ENCODE results near the gene PF4V1.

PF4V1 gene

DNA sequence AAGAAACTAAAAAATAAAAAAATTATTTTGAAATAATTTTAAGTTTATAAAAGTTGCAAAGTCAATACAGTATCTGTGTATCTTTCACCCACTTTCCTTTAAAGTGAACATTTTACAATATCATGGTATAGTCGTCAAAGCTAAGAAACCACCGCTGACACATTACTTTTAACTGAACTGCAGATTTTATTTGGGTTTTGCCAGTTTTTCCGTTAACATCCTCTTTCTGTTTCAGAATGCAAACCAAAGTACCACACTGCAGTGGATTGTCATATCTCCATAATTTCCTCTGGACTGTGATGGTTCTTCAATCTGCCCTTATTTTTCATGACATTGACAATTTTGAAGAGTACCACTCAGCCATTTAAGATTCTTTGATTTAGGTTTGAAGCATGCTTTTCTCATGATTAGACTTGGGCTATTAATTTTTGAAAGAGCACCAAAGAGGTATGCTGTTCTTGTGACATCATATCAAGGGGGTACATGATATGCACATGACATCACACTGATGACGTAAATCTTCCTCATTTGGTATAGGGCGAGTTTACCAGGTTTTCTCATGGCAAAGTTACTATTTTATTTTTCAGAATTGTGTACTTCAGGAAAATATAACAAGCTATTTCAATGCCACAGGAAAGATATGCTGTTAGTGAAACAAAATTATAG is 12.5 kb downstream of the PF4V1 start:
- Histone ChIP-seq H3K4me1 (ENCODE audit: control insufficient read depth, insufficient read depth, low read length) (no peaks in the 10 kb centered on the region), H3K27ac (ENCODE audit: extremely low read depth, low read depth, low read length) (no peak overlapping the region)
- CTCF ChIA-PET, result interaction anchor here (1.2 to 2.1 kb wide), 3 partner anchors 12 to 202 kb away, joined by 3 to 10 read pairs (median 5); partner anchors contain the start of gene PF4V1

DNA sequence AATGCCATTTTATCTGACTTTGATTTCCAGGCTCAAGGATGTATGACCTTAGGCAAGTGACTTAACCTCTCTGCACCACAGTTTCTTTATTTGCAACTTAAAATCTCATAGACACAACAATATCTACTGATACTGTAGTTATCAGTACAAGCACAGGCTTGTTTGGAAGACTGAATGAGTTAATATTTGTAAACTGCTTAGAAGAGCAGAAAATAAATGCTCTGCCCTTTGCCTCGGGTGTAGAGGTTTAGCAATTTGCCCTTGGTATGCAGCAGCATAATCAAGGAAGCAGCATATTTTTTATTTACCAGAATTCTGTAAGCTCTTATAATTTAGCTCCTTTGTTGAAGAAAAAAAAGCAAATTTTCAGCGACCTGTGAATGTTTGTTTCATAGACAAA is 13.2 kb downstream of the PF4V1 start:
- ChIA-PET CTCF (interaction anchor here (0.7 to 2.1 kb wide), 2 partner anchors 63 to 203 kb away, joined by 3 to 10 read pairs; no protein-coding TSS in a partner anchor), POLR2A (no interaction called here)
- H3K4me3 ChIP-seq (ENCODE audit: low read depth, low read length), result no peak overlapping the region
- H3K27ac ChIP-seq (ENCODE audit: extremely low read depth, low read depth, low read length), result no peak overlapping the region
- no peaks in the 10 kb centered on the region for H3K9me3 ChIP-seq (ENCODE audit: control insufficient read depth, insufficient read depth, low read depth, low read length)
- no peaks in the 10 kb centered on the region for H3K36me3 ChIP-seq (ENCODE audit: control insufficient read depth in 2 of 2, insufficient read depth in 1 of 2, low read length in 2 of 2)
- no peak for TF ChIP-seq ZNF23 (tag by site-specific recombination; IDR thresholded peaks at IDR 0.05; ENCODE audit: borderline replicate concordance)
- TF ChIP-seq TRIM28 (IDR thresholded peaks at IDR 0.05; ENCODE audit: borderline replicate concordance, low read length), result no peak
- no peak for TF ChIP-seq ZNF473 (tag by site-specific recombination; IDR thresholded peaks at IDR 0.05)
- TF ChIP-seq ZNF626 (tag by site-specific recombination; IDR thresholded peaks at IDR 0.05), result no peak
- TF ChIP-seq, protein P1, sequence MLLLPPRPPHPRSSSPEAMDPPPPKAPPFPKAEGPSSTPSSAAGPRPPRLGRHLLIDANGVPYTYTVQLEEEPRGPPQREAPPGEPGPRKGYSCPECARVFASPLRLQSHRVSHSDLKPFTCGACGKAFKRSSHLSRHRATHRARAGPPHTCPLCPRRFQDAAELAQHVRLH (tag by site-specific recombination; IDR thresholded peaks at IDR 0.05), result no peak
- TF ChIP-seq ZFP37 (tag by site-specific recombination; IDR thresholded peaks at IDR 0.05), result no peak
- no peak for TF ChIP-seq ZNF747 (tag by site-specific recombination; IDR thresholded peaks at IDR 0.05)
- no peak for TF ChIP-seq ZNF37A (tag by site-specific recombination; IDR thresholded peaks at IDR 0.05)
- no peak for TF ChIP-seq ZNF549 (tag by site-specific recombination; IDR thresholded peaks at IDR 0.05)
- TF ChIP-seq MEIS1 (CRISPR knock-in tag; IDR thresholded peaks at IDR 0.05; ENCODE audit: borderline replicate concordance), result no peak
- TF ChIP-seq ZNF558 (tag by site-specific recombination; IDR thresholded peaks at IDR 0.05), result no peak
- no peak for TF ChIP-seq ZNF248 (tag by site-specific recombination; IDR thresholded peaks at IDR 0.05)
- no peak for TF ChIP-seq ZNF19 (tag by site-specific recombination; IDR thresholded peaks at IDR 0.05; ENCODE audit: low read depth)
- TF ChIP-seq ZNF223 (tag by site-specific recombination; IDR thresholded peaks at IDR 0.05), result no peak
- no peak for TF ChIP-seq FEZF1 (tag by site-specific recombination; IDR thresholded peaks at IDR 0.05)
- TF ChIP-seq ZNF707 (tag by site-specific recombination; IDR thresholded peaks at IDR 0.05), result no peak
- no peak for TF ChIP-seq ZNF404 (tag by site-specific recombination; IDR thresholded peaks at IDR 0.05)
- H3K4me1 ChIP-seq (ENCODE audit: control insufficient read depth, insufficient read depth, low read length), result no peaks in the 10 kb centered on the region

More for the DNA sequence above, 12.5 kb downstream of the PF4V1 start:
- Histone ChIP-seq H3K4me3 (ENCODE audit: low read depth, low read length) (no peak overlapping the region), H3K36me3 (ENCODE audit: control insufficient read depth in 2 of 2, insufficient read depth in 1 of 2, low read length in 2 of 2) (no peaks in the 10 kb centered on the region), H3K9me3 (ENCODE audit: control insufficient read depth, insufficient read depth, low read depth, low read length) (no peaks in the 10 kb centered on the region)
- TF ChIP-seq ZNF121 (tag by site-specific recombination; IDR thresholded peaks at IDR 0.05), result no peak
- no peak for TF ChIP-seq MYNN (tag by site-specific recombination; IDR thresholded peaks at IDR 0.05; ENCODE audit: borderline replicate concordance)
- TF ChIP-seq, protein P2, sequence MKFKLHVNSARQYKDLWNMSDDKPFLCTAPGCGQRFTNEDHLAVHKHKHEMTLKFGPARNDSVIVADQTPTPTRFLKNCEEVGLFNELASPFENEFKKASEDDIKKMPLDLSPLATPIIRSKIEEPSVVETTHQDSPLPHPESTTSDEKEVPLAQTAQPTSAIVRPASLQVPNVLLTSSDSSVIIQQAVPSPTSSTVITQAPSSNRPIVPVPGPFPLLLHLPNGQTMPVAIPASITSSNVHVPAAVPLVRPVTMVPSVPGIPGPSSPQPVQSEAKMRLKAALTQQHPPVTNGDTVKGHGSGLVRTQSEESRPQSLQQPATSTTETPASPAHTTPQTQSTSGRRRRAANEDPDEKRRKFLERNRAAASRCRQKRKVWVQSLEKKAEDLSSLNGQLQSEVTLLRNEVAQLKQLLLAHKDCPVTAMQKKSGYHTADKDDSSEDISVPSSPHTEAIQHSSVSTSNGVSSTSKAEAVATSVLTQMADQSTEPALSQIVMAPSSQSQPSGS (tag by site-specific recombination; IDR thresholded peaks at IDR 0.05; ENCODE audit: low read depth), result 0 out of 2 replicates have a peak, but pooled peaks have one; percentile 26
- no peak for TF ChIP-seq TRIM28 (IDR thresholded peaks at IDR 0.05; ENCODE audit: borderline replicate concordance, low read length)
- no peak for TF ChIP-seq ZNF585B (tag by site-specific recombination; IDR thresholded peaks at IDR 0.05)
- TF ChIP-seq REPIN1 (tag by site-specific recombination; IDR thresholded peaks at IDR 0.05; ENCODE audit: low read depth), result no peak
- TF ChIP-seq, protein P3, sequence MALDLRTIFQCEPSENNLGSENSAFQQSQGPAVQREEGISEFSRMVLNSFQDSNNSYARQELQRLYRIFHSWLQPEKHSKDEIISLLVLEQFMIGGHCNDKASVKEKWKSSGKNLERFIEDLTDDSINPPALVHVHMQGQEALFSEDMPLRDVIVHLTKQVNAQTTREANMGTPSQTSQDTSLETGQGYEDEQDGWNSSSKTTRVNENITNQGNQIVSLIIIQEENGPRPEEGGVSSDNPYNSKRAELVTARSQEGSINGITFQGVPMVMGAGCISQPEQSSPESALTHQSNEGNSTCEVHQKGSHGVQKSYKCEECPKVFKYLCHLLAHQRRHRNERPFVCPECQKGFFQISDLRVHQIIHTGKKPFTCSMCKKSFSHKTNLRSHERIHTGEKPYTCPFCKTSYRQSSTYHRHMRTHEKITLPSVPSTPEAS (tag by site-specific recombination; IDR thresholded peaks at IDR 0.05), result no peak
- peak; percentile 69 for TF ChIP-seq ZBTB21 (tag by site-specific recombination; IDR thresholded peaks at IDR 0.05)
- TF ChIP-seq ZNF629 (tag by site-specific recombination; IDR thresholded peaks at IDR 0.05), result peak; percentile 71
- no peak for TF ChIP-seq ZNF354C (tag by site-specific recombination; IDR thresholded peaks at IDR 0.05; ENCODE audit: borderline replicate concordance, low read depth)
- no peak for TF ChIP-seq KLF1 (tag by site-specific recombination; IDR thresholded peaks at IDR 0.05)
- no peak for TF ChIP-seq ZNF433 (tag by site-specific recombination; IDR thresholded peaks at IDR 0.05; ENCODE audit: low read depth)
- TF ChIP-seq ZNF214 (tag by site-specific recombination; IDR thresholded peaks at IDR 0.05; ENCODE audit: borderline replicate concordance), result no peak
- POLR2A ChIA-PET, result no interaction called here
